Inferior parietal cortex (tissue), 1 donor: ENCODE measurements around the gene SMIM1.
"Not testable (repeated sequence)": the region's sequence is repeated elsewhere in the genome, so short reads cannot be mapped to it uniquely, and the experiment has no call there.

Experiments
- DNase-seq: peaks from one replicate; pipeline ENCODE4 v3.0.0-alpha.2; 2016; ENCODE audit errors: extremely low spot score

Gene SMIM1

DNA sequence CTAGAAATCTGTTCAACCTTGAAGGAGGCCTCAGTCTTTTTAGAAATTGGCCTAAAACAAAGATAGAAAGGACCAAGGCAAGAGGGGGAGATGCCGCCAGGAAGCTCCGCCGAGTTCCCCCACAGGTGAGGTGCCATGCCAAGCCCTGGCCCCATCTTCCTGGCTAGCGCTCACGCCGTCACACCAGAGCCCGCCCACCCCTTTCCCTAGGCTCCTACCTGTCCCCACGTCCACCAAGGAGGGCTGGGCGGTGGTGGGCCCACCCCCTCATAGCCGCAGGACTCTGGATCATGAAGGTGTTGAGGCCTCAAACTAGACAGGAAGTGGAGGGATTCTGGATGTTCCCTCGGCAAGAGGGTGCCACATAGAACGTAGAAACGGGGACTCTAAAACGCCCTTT is 35.8 kb upstream of the SMIM1 start:
- no peak for DNase-seq

DNA sequence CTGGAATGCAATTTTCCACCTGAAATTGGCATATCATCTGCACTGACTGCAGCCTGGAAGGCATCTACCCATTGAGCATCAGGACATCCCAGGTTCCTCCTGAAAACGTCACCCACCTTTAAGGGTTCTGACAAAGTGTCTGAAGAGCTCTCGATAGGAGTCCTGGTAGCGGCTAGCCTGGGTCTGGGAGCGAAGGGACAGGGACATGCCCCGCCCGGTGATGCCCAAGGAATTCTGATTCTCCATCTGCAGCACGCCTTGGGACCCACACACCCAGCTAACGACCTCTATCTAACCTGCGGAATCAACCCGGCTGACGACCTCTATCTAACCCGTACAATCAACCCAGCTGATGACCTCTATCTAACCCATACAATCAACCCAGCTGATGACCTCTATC is 33.6 kb upstream of the SMIM1 start:
- no peak for DNase-seq

DNA sequence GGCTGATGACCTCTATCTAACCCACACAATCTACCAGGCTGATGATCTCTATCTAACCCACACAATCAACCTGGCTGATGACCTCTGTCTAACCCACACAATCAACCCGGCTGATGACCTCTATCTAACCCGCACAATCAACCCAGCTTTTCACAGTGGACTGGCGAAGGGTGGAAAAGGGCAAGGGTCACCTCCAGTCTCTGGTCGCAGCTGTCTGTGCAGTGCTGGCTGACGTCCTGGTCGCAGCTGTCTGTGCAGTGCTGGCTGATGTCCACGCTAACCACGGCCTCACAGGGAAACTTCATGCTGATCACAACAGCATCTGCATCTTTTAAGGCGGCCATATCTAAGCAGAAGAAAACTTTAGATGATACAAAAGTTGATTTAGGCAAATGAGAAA is 32.5 kb upstream of the SMIM1 start:
- DNase-seq, result no peak

DNA sequence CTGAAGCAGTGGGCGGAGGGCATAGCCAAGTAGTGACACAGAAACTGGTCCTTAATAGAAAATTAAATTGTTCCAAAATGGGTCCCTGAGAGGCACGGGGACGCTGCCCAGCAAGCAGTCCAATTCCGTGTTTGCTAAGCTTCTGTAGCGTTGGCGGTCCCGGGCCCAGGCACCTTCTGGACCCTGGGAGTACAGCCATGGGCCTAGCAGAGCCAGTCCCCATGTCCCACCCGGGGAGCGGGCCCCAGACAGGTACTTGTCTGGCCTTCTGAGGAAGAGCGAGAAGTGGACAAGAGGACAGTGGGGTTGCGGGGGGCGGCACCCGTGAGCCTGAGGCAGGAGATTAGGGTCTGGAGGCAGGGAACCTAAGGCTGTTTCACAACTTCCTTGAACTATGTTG is 31.8 kb upstream of the SMIM1 start:
- no peak for DNase-seq

DNA sequence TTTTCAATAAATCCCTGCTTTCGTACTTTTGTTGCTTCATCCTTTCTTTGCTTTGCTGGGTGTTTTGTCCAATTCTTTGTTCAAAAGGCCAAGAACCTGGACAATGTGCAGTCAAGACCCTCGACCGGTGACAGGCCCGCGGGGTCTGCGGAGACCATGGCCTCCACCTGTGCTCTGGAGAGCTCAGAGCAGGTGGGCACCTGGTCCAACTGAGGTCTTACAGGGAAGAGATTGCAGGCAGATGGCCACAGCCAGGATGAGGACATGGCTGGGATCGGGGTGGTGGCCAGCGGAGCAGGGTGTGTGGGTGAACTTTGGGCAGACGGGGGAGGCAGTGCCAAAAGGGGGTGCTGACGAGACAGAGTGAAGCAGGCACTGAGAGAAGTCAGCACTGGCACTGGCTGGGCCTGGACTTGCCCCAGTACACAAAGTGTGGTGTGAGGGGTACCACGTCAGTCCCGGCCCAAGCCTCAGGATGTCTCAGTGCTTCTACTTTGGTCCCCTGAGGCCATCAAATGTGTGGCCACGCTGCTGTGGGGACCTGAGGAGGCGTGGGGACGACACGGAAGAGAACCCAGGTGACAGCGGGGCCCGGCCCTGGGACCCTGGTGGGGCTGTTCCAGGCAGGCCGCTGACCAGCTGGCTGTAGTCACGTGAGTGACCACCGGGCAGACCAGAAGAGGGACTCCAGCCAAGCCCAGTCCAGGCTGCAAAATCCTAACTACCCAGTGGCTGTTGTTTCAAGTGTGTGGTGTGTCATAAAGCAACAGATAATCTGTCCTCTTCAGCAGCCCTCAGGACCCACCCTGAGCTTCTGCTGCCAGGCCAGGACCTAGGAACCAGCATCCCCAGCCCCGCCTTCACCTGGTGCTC is 30.7 kb upstream of the SMIM1 start:
- DNase-seq, result no peak

DNA sequence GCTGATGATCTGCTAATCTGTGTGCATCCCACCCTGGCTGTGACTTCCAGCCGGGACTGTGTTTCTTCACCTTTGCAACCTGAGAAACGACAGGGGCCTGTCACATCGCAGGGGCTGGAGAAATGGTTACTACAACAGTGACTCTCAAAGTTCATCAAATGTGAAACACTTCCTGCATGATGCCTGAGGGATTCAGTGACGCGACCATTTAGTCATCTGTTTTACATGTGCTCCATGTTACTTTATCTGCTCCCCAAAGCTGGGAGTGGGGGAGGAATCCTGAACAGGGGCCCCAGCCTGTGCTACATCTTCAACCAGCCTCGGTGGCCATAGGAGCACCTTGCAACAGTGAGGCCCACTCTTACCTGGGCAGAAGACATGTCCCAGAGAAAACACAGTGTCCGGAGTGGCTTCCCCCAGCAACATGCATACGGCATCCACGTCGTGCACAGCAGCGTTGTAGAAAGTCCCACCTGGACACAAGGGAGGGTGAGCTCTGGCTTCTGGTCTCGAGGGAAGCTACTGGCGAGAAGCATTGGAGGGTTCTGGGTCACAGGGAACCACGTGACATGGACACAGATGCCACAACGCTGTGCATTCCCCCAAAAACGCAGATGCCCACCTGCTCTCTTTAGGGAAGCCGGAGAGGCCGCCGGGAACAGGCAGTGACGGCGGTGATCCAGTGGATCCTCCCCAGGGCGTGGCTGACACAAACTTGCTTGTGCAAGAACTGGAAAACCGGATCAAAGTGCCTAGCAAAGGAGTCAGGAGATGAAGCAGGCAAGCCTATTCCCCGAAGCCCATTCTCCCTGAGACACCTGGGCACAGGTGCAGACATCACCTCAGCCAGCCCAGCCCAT is 29.9 kb upstream of the SMIM1 start:
- DNase-seq, result no peak

DNA sequence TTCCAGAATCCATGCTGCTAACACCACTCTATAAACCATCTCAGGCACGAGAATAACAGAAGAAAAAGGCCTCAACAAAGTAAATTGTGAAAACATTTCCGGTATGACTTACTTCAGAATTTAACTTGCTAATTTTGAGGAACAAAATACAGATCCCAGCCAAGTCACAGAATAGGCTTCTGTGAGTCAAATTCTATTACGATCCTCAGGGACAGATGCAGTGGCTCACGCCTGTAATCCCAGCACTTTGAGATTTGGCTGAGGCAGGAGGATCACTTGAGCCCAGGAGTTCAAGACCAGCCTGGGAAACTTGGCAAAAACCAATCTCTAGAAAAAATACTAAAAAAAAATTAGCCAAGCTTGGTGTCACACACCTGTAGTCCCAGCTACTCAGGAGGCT is 29.1 kb upstream of the SMIM1 start:
- no peak for DNase-seq

DNA sequence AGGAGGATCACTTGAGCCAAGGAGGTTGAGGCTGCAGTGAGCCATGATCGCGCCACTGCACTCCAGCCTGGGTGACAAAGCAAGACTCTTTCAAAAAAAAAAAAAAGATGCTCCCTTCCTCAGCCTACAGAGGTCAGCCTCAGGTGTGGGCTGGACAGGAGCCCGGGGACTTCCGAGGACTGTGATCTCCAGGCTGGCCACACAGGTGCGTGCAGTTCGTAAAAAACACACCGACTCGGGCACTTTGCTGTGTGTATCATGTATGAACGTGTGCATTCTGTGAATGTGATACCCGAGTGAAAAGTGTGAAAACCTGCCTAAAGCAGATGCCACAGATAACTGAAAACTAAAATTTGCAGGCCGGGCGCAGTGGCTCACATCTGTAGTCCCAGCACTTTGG is 28.7 kb upstream of the SMIM1 start:
- DNase-seq, result no peak

DNA sequence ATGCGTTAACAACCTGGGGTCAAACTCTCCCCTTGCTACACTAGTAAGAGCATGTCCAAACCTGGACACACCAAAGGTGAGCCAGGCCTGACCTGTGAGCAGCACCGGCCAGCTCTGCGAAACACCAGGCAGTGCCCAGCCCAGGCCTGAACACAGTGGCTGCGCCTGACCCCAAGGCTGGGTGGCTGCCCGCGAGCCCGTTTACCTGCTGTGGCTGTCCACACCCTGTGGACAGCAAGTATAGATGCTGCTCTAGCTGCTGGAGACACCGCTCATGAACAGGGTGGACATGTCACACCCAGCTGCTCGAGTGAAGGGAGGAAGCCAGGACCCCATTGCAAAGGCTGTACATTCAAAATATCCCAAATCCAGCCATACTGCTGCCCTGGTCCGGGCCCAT is 27.9 kb upstream of the SMIM1 start:
- no peak for DNase-seq

DNA sequence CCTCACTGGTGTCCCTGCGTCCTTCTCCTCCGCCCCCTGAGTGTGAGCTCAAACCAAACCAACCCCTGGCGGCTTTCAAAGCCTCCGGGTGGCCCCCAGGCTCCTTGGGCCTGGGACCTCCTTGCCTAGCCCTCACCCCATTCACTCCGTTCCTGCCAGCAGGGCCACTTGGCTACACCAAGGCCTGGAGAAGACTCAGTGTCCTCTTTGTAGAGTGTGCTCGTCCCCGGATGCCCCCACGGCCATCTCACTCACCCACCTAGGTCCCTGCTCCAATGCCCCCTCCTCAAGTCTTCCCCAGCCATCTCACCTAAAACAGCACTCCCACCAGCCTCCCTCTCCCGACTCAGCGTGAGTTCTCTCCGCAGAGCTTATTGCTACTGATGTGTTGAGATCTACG is 27.5 kb upstream of the SMIM1 start:
- no peak for DNase-seq

DNA sequence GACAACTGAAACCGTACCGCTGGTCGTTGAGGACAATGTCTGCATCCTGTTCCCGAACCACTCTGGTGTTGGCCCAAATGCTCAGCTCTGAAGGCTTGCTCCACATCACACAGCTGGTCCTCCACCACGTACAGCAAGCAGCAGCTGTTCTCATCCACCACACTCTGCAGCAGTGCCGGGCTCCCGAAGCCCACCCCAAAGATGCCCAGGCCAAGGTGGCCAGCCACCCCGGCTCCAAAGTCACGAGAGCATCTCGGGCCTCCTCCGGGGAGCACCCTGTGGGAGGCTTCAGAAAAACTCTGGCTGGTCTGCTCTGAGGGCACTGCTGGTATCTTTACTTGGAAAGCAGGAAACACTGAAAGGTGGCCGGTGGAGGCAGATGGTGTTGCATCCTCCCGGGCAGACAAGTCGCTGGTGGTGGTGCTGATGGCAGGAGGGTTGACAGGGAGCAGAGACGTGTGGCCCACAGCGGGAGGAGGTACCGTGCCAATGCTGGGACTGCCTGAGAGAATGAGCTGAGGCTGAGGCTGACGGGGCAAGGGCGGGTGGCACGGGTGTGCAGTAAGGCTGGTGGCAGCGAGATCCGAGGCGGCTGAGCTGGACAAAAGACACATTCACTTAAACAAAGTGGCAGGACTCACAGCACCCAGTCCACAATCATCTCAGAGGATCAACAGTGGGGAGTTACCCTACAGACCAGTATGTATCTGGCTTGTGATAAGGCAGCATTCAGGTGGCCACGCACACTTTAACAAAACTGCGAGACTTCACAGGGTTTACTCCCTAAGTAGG is 26.8 kb upstream of the SMIM1 start:
- peak; percentile 26 for DNase-seq

DNA sequence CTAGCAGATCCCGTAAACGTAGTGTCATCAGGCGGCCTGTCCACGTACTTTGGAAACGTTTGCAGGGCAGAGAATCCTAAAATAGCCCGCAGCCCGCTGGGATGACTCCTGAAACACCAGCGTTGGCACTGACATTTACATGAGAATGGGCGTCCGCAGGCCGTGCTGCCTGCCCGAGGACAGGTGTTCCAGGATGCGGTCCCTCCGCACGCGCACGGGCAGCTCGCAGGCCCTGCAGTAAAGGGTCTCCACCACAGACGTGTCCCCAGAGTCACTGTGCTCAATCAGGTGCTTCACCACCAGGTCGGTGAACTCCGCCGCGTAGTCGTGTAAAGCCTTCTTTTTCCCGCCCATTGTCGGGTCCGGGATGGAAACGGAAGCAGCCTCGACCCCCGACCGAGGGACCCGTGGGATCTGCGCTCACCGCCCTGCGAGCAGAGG is 26.1 kb upstream of the SMIM1 start:
- no peak for DNase-seq

DNA sequence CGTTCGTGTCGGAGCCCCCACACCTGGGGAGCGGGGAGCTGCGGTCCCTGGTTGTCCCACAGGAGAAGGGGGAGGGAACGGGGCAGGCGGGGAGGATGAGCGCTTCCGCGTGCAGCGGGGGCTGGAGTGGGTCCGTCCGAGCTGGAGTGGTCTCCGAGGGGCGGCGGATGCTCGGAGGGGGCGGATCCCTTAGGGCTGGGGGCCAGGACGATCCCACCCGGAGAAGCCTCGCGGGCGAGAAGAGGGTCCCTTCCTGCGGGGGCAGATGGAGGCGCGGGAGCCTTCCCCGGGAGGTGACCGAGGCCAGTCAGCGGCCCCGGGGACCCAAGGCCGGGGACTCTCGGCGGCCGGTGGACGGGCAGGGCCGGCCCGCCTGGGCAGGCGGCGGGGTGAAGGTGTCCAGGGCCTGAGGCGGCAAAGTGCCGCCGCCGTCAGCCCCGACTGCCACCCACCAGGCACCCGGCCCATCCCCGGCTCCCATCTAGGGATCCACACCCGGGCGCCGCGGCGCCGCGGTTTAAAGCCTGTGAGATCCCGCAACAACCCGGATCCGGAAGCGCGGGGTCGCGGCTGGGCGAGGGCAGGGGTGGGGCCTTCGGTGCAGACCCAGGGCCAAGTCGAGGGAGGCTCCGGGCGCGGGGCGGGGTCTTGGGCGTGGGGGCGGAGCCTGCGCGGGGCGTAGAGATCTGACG is 25.6 kb upstream of the SMIM1 start:
- peak; percentile 80 for DNase-seq

DNA sequence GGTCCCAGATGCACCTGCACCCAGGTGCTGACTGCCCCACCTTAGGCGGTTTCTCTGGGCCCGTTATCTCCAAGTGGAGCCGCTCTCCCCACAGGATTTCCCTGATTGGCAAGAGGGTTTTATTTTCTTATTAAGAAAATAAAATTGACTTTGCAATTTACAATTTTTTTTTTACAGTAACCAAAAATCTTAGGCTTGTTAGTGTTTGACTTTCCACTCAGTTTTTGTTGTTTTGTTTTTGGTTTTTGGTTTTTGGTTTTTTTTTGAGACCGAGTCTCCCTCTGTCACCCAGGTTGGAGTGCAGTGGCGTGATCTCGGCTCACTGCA is 25.1 kb upstream of the SMIM1 start:
- DNase-seq, result no peak

DNA sequence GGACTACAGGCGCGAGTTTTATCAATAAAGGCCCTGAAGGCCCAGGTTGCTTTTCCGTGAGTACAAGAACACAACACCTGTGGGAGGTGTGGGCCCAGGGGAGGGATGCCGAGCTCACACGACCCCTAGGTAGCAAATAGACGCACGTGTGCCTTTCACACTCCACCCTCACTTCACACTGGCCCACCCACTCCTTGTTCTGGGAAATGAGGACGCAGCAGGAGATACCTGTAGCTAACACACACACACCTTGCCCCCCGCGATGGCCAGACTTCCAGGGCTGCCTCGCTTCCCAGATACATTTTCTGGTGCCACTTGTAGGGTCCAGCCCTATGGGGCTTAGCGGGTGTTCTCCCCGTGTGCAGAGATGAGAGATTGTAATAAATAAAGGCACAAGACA is 24.6 kb upstream of the SMIM1 start:
- DNase-seq, result no peak

DNA sequence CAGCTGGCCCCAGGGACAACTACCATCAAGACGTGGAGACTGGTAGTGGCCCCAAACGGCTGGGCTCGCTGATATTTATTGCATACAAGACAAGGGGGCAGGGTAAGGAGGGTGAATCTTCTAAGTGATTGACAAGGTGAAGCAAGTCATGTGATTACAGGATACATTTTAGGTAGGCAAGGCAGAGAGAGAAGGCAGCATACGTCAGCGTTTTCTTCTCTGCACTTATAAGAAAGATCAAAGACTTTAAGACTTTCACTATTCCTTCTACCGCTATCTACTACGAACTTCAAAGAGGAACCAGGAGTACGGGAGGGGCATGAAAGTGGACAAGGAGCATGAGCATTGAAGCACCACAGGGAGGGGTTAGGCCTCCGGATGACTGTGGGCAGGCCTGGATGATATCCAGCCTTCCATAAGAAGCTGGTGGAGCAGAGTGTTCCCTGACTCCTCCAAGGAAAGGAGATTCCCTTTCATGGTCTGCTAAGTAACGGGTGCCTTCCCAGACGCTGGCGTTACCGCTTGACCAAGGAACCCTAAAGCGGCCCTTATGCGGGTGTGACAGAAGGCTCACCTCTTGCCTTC is 24.1 kb upstream of the SMIM1 start:
- DNase-seq, result not testable (repeated sequence)

DNA sequence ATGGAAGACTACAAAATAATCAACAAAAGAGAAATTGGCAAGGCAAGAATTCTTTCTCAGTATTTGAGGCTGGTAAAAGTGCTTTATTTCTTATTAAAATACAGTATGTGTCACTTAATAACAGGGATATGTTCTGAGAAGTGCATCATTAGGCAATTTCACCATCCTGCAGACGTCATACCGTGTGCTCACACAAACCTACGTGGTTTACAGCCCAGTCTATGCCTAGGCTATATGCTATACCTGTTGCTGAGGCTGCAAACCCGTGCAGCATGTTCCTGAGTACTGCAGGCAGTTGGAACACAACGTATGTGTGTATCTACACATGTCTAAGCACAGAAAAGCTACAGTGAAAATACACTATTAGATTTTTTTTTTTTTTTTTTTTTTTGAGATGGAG is 23.0 kb upstream of the SMIM1 start:
- DNase-seq, result no peak

DNA sequence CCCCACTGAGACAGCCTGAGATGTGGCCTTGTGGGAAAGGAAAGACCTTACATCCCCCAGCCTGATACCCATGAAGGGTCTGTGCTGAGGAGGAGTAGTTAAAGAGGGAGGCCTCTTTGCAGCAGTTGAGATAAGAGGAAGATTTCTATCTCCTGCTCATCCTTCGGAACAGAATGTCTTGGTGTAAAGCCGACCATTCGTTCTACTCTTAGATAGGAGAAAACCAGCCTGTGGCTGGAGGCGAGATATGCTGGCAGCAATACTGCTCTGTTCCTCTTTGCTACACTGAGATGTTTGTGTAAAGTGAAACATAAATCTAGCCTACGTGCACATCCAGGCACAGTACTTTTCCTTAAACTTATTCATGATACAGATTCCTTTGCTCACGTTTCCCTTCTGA is 21.8 kb upstream of the SMIM1 start:
- no peak for DNase-seq

DNA sequence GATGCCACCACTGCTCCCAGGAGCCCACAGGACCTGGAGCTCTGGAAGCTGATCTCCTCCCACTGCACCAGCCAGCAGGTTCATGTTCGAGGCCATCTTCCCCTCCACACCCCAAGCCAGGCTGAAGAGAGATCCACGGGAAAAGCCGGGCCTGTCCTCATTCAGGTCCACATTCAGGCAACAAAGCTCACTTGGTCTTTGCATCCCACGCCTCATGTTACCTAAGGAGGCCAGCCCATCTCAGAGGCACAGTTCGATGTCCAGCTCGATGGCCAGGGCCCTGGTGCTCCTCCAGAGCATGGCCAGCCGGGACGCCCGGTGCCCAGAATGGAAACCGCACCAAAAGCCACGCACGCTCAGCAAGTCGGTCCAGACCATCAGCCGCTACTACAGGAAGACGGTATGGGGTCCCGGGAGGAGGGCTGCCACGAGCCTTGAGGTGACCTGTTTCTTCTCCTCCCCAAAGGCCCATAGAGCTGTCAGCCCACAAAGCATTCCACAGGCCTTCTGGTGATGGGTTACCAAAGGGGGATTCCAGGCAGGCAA is 20.1 kb upstream of the SMIM1 start, which contains the start of gene CCDC27:
TSS of gene CCDC27 (plus strand) at position 51 of the 546 bp plus-strand sequence. CDS start at position 83, 32 bp downstream.
- DNase-seq, result no peak

DNA sequence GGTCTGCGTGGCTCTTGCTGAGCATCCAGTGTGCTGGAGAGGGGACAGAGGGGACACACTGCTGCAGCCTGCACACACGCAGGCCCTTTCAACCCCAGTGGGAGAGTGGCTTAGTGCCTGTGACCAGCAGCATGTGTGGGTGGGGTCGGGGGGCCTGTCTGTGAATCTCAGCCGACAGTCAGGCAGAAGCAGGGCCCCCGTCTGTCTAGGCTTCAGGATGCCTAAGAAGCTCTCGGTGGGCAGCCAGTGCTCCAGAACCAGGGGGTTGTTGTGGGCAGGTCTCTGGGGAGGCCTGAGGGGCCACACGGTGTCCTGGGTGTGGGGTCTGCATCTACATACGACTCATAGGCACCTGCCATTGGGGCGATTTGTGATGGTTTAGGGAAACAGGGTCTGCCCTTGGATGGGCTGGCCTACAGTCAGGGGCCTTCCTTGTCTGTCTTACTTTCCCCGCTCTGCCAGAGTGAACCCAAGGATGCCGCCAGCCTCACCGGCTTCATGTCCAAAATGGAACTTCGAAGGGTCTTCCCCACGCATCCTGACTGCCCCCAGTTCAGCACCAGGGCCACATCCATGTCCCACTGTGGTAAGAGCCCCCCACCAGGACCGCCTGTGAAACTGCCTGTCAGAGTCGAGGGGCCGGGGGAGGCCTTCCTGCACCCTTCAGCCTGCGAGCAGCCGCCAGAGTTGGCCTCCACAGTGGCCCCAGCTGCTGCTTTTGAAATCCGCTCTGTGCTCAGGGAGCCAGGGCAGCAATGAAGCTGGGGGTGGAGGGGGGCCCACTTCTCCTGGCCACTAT is 18.7 kb upstream of the SMIM1 start:
- DNase-seq, result no peak
